Activated CD4-positive, alpha-beta T cell treated with anti-CD3 and anti-CD28 coated beads, Interleukin-2, amount 10 ng/mL, durations not matched to agents 24 days and 14 days (primary cell): ENCODE data around the gene MAGI2. TPM values are rescaled to one million over a fixed set of nuclear protein-coding genes. Genes with fewer than 3 reads are reported as not detected.

ENCODE experiments used
- DNase-seq: peaks from one replicate; pipeline ENCODE4 v3.0.0; 2022
- H3K27ac Mint-ChIP-seq: one replicate; pipeline ENCODE4 v1.8.0; 2022; ENCODE audit warnings: mild to moderate bottlenecking, mixed read lengths
- H3K27me3 Mint-ChIP-seq: one replicate; pipeline ENCODE4 v1.8.0; 2022; ENCODE audit warnings: mixed read lengths
- H3K36me3 Mint-ChIP-seq: one replicate; pipeline ENCODE4 v1.8.0; 2022; ENCODE audit warnings: low read depth, mild to moderate bottlenecking, mixed read lengths
- H3K4me1 Mint-ChIP-seq: one replicate; pipeline ENCODE4 v1.8.0; 2021; ENCODE audit warnings: mixed read lengths
- H3K4me3 Mint-ChIP-seq: one replicate; pipeline ENCODE4 v1.8.0; 2022; ENCODE audit warnings: mild to moderate bottlenecking, moderate library complexity, mixed read lengths
- H3K9me3 Mint-ChIP-seq: one replicate; pipeline ENCODE4 v1.8.0; 2021; ENCODE audit warnings: mixed read lengths
- intact Hi-C: fragments of 100-400 bp; cut with micrococcal nuclease; formaldehyde crosslinking; loops from one replicate; pipeline ENCODE4 v1.15.1; 2023
- total RNA-seq: library from RNA; stranded (reverse); gene quantifications from 2 replicates; pipeline ENCODE4 v1.2.3, GENCODE V29; 2022

The MAGI2 gene
- total RNA-seq, 1 donor from 2014 or later, result 0.12 TPM

DNA sequence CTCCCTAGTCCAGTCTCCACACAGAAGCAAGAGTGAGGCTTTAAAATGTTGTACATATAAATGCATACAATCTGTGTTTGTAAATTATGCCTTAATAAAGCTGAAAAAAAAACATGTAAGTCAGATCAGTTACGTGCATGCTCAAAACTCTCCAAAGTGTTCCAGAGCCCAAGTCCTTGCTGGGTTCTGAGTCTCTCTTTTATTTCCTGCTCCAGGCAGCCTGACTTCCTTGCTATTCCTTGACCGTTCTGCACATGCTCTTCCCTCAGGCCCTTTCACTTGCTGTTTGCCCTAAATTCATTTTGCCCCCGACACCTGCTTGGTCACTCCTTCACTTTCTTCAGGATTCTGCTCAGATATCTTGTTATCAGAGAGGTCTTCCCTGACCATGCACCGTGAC, 884.8 kb downstream of the MAGI2 start:
- no peak for DNase-seq
- H3K4me3 Mint-ChIP-seq, result no peak overlapping the region
- intact Hi-C loops, result no loop called here
- H3K9me3 Mint-ChIP-seq, result no peaks in the 10 kb centered on the region
- no peaks in the 10 kb centered on the region for H3K36me3 Mint-ChIP-seq
- H3K27ac Mint-ChIP-seq, result no peak overlapping the region
- H3K4me1 Mint-ChIP-seq, result no peaks in the 10 kb centered on the region
- no peaks in the 10 kb centered on the region for H3K27me3 Mint-ChIP-seq

DNA sequence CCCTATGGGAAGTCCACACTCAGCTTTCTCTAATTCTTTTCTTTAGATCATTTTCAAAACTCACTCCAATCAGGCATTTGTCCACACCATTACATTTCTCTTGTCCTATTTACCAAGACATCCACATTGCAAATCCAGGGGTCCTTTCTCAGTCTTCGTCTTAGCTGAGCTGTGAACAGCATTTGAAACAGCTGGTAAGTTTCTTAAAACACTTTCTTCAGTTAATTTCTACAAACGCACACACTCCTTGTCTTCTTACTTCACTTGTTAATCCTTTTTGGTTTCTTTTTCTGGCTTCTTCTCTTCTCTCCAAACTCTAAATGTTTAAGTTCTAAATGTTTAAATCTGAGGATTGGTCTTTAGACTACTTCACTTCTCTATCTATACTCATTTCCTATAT, 885.6 kb downstream of the MAGI2 start:
- Mint-ChIP-seq H3K9me3 (no peaks in the 10 kb centered on the region), H3K4me3 (no peak overlapping the region), H3K4me1 (no peaks in the 10 kb centered on the region), H3K27ac (no peak overlapping the region), H3K27me3 (no peaks in the 10 kb centered on the region), H3K36me3 (no peaks in the 10 kb centered on the region)
- intact Hi-C loops, result no loop called here
- DNase-seq, result no peak

DNA sequence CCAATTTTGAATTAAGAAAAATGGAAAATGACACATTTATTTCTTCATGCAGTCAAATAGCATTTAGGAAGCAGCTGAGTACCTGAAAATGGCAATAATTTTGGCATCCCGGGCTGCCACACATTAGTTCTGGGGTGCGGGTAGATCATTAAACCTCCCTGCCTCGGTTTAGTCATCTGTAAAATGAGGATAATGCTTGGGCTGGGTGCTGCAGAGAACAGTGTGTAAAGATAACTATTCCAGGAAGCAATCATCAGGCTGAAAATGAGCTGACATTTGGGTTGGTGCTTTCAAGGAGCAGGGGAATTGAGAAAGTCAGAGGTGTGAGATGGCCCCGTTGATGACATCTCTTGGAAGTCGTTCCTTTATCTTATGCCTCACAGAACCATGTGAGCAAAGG, 887.7 kb downstream of the MAGI2 start:
- Mint-ChIP-seq H3K4me3 (no peak overlapping the region), H3K27me3 (no peaks in the 10 kb centered on the region), H3K4me1 (no peaks in the 10 kb centered on the region), H3K9me3 (no peaks in the 10 kb centered on the region), H3K27ac (no peak overlapping the region), H3K36me3 (no peaks in the 10 kb centered on the region)
- DNase-seq, result no peak
- intact Hi-C loops, result no loop called here

DNA sequence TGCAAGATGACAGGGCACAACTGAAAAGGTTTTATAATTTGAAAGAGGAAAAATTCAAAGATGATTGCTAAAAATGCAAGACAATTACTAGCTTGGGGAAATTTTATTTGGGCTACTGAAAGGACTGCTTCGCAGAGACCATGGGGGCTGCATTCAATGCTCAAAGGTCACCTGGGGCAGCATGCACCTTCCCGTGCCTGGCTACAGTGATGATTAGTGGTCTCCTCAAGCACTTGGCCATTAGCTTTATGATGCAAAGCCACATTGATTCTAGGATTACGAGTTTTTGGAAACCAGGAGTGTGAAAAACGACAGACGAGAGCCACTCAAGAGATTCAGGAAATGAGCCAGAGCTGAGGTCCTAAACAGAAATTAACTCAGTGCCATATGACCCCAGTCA, 890.3 kb downstream of the MAGI2 start:
- Mint-ChIP-seq H3K27me3 (no peaks in the 10 kb centered on the region), H3K9me3 (no peaks in the 10 kb centered on the region), H3K4me1 (no peaks in the 10 kb centered on the region), H3K4me3 (no peak overlapping the region), H3K36me3 (no peaks in the 10 kb centered on the region), H3K27ac (no peak overlapping the region)
- no peak for DNase-seq
- intact Hi-C loops, result no loop called here

DNA sequence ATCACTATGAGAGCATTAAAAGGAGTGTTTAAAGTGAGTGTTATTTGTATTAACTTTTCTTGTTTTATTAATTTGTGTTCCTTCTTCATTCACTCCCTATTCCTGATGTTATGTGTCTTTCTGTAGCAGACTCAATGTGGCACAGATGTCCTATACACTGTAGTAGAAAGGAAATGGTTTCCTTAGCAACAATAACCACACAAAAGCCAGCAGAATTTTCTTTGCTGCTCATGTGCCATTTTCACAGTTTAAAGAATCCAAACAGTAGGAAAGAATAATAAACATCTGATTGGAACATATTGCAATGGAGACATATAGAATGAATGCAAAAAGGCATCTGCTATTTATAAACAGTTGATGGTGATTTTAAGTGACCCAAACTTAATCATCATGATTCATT, 891.3 kb downstream of the MAGI2 start:
- H3K27ac Mint-ChIP-seq, result no peak overlapping the region
- H3K27me3 Mint-ChIP-seq, result no peaks in the 10 kb centered on the region
- intact Hi-C loops, result no loop called here
- H3K36me3 Mint-ChIP-seq, result no peaks in the 10 kb centered on the region
- no peak overlapping the region for H3K4me3 Mint-ChIP-seq
- H3K9me3 Mint-ChIP-seq, result no peaks in the 10 kb centered on the region
- no peak for DNase-seq
- H3K4me1 Mint-ChIP-seq, result no peaks in the 10 kb centered on the region

DNA sequence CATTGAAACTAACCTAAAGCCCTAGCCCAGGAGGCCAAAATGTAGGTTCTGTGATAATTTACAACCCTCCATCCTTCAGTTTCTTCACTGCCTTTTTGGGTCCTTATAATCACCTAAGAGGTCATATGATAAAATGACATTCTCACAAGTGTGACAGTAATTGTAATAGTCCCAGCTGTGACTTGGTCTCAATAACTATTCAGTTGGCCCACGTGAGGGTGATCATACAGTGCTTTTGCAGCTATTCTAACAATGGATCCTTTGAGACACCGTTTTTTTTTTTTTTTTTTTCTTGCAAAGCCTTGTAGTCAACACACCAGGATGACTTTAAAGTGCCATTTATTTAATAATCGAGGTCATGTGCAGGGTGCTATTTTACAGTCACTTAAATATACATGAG, 894.9 kb downstream of the MAGI2 start:
- intact Hi-C loops, result no loop called here
- no peak overlapping the region for H3K27ac Mint-ChIP-seq
- H3K4me3 Mint-ChIP-seq, result no peak overlapping the region
- H3K4me1 Mint-ChIP-seq, result no peaks in the 10 kb centered on the region
- DNase-seq, result no peak
- no peaks in the 10 kb centered on the region for H3K36me3 Mint-ChIP-seq
- H3K9me3 Mint-ChIP-seq, result no peaks in the 10 kb centered on the region
- no peaks in the 10 kb centered on the region for H3K27me3 Mint-ChIP-seq

DNA sequence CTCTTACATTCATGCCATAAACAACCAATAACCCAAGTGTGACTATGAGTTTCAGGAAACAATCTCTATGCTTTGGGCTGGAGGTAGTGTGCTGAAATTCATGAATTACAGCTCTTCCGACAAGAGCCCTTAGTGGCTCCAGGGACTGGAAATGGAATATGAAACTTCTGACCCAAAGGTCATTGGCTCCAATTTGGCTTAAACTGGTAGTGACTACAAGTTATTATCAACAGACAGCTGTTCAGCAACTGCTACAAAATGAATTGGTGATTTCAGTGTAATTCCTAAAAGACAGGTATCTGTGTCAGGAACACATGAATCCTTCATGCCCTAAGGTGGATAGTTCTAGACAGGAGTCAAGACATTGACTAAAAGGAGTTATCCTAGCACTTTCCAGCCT, 909.5 kb downstream of the MAGI2 start:
- H3K9me3 Mint-ChIP-seq, result no peaks in the 10 kb centered on the region
- H3K4me1 Mint-ChIP-seq, result no peaks in the 10 kb centered on the region
- no peaks in the 10 kb centered on the region for H3K36me3 Mint-ChIP-seq
- no peak for DNase-seq
- H3K27me3 Mint-ChIP-seq, result no peaks in the 10 kb centered on the region
- H3K4me3 Mint-ChIP-seq, result no peak overlapping the region
- no peak overlapping the region for H3K27ac Mint-ChIP-seq
- intact Hi-C loops, result no loop called here

DNA sequence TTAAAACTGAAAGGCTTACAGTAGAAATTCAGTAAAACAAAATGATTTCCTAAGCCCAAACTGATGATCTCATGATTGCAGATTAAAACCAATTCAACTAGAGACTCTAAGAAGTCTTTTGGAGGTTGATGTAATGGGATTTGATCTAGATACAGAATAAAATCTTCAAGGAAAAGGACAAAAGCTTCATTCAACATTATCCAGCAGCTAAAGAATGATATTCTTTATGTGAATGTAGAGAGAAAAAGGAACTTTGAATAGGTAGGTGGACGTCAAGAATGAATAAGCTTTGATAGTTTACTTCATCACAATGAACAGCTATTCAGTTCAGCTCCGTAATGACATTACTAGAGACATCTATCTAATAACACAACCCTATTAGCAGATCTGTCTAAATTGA, 910.5 kb downstream of the MAGI2 start:
- H3K27me3 Mint-ChIP-seq, result no peaks in the 10 kb centered on the region
- no peak overlapping the region for H3K4me3 Mint-ChIP-seq
- H3K4me1 Mint-ChIP-seq, result no peaks in the 10 kb centered on the region
- H3K27ac Mint-ChIP-seq, result no peak overlapping the region
- no peaks in the 10 kb centered on the region for H3K36me3 Mint-ChIP-seq
- intact Hi-C loops, result no loop called here
- H3K9me3 Mint-ChIP-seq, result no peaks in the 10 kb centered on the region
- DNase-seq, result no peak

DNA sequence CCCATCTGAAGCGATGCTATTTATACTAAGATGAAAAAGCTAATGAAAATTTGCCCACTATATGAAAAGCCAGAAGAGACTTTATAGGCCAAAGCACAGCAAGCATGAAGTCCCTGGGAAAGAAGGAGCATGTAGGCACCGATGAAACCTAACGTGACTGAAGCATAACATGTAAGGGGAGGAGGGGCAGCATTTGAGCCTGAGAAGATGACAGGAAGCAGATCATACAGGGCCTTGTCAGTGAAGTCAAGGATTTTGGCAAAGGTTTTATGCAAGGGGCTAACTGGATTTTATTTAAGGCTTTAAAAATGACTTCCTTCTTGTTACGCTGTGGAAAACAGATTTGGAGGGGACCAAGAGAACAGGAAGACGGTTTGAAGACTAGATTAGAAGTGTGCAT, 910.9 kb downstream of the MAGI2 start:
- Mint-ChIP-seq H3K9me3 (no peaks in the 10 kb centered on the region), H3K27me3 (no peaks in the 10 kb centered on the region), H3K36me3 (no peaks in the 10 kb centered on the region), H3K27ac (no peak overlapping the region), H3K4me3 (no peak overlapping the region), H3K4me1 (no peaks in the 10 kb centered on the region)
- no peak for DNase-seq
- intact Hi-C loops, result no loop called here

DNA sequence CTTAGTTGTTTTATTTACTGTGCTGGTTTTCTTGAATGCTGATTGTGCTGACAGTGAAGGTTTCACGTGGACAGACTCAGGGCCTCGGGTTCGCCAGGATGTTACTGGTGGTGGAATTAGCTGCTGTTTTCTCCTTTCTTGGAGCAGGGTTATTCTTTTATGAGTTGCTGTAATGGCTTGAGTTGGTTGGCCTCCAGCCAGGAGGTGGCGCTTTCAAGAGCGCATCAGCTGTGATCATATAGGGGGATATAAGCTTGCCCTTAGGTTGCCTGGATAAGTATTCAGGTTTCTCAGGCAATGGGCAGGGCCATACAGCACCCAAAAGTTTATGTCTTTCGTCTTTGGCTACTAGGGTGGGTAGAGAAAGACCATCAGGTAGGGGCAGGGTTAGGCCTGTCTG, 913.6 kb downstream of the MAGI2 start:
- Mint-ChIP-seq H3K4me1 (no peaks in the 10 kb centered on the region), H3K27ac (no peak overlapping the region)
- intact Hi-C loops, result no loop called here

DNA sequence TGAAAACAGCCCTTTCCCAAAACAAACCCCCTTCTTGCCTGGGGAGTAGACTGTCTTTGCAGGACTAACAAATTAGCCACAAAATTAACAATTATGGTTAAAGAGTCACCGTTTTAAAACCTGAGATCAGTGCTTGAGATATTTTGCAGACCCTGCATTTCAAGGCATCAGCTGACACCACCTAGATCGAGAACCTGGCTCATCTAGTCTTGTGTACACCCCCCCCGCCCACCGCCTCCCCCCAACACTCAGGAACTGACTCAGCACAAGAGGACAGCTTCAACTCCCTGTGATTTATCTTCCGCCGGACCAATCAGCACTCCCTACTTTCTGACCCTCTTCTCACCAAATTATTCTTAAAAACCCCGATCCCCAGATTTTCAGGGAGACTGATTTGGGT, 917.8 kb downstream of the MAGI2 start:
- H3K27ac Mint-ChIP-seq, result no peak overlapping the region
- H3K27me3 Mint-ChIP-seq, result no peaks in the 10 kb centered on the region
- intact Hi-C loops, result no loop called here
- no peaks in the 10 kb centered on the region for H3K36me3 Mint-ChIP-seq
- peaks cover 4% of the 10 kb centered on the region for H3K9me3 Mint-ChIP-seq
- H3K4me1 Mint-ChIP-seq, result no peaks in the 10 kb centered on the region
- no peak overlapping the region for H3K4me3 Mint-ChIP-seq
- no peak for DNase-seq

More for the DNA sequence above, 913.6 kb downstream of the MAGI2 start:
- Mint-ChIP-seq H3K4me3 (no peak overlapping the region), H3K27me3 (no peaks in the 10 kb centered on the region), H3K36me3 (no peaks in the 10 kb centered on the region), H3K9me3 (no peaks in the 10 kb centered on the region)
- no peak for DNase-seq

DNA sequence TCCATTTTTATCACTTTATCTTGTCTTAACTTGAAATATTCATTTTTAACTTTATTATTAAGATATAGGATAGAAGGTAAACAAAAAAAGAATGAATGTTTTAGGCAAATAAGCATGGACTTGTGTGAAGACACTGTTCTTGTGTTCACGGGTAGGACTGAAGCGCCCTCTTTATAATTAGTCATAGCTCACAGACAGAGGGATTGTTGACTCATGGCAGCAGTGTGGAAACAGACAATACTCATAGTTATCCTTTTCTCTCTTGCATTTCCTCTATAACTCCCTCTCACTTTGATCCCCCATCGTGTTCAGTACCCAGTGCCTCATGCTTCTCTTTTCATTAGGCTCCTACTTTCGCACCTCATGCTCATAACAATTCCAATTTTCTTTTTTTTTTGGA, 923.1 kb downstream of the MAGI2 start:
- no peaks in the 10 kb centered on the region for H3K27me3 Mint-ChIP-seq
- no peak for DNase-seq
- no peaks in the 10 kb centered on the region for H3K36me3 Mint-ChIP-seq
- no peak overlapping the region for H3K4me3 Mint-ChIP-seq
- intact Hi-C loops, result no loop called here
- peaks cover 4% of the 10 kb centered on the region for H3K9me3 Mint-ChIP-seq
- no peak overlapping the region for H3K27ac Mint-ChIP-seq
- no peaks in the 10 kb centered on the region for H3K4me1 Mint-ChIP-seq

DNA sequence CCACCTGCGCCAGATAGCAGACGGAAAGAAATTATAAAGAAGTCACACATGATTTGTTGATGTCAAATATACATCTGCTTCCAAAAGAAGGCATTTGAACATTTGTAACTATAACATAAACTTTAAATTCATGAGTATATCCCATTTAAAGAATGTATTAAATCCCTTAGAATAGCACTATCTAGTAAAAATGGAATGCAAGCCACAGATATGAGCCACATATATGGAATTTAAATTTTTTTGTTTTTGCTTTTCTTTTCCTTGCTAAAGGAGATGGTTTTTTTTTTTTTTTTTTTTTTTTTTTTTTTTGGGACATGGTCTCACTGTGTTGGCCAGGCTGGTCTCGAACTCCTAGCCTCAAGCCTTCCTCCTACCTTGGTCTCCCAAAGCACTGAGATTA, 924.1 kb downstream of the MAGI2 start:
- peaks cover 4% of the 10 kb centered on the region for H3K9me3 Mint-ChIP-seq
- H3K27me3 Mint-ChIP-seq, result no peaks in the 10 kb centered on the region
- no peak overlapping the region for H3K27ac Mint-ChIP-seq
- H3K4me1 Mint-ChIP-seq, result no peaks in the 10 kb centered on the region
- DNase-seq, result no peak
- intact Hi-C loops, result no loop called here
- no peaks in the 10 kb centered on the region for H3K36me3 Mint-ChIP-seq
- no peak overlapping the region for H3K4me3 Mint-ChIP-seq

DNA sequence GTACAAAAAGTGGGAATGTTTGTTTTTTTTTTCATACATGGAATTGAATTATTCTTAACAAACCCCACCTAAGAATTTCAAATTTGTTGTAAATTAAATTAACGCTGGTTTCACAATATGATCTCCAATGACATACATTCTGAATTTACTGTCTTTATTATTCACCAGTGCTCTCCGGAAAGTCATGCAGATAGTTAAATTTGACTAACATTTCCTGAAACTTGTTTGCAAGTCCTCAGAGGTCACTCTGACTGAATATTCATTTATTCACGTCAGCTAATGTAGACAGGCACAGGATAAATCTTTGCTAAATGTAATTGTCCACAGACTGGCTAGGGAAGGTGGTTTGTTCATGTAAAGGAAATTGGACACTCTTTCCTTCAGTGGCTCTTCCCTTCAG, 924.5 kb downstream of the MAGI2 start:
- DNase-seq, result no peak
- Mint-ChIP-seq H3K4me3 (no peak overlapping the region), H3K4me1 (no peaks in the 10 kb centered on the region), H3K27me3 (no peaks in the 10 kb centered on the region), H3K36me3 (no peaks in the 10 kb centered on the region), H3K9me3 (peaks cover 4% of the 10 kb centered on the region), H3K27ac (no peak overlapping the region)
- intact Hi-C loops, result no loop called here

DNA sequence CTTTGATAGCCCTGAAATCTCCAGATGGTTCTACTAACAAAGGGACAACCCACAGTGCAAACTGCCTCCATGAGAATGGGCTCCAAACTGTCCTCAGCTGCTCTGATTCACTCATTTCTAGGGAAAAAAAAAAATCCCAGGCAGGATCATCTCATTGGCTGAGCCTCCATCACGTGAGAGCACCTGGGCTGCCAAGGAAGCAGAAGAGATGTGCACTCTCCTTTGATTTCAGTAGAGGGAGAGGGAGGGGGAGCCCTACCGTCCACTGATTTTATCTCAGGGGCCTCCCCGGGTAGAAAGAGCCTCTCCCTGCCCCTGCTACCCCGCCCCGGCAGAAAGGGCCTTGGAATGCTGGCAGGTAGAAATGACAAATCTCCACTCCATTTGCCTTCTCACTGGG, 929.5 kb downstream of the MAGI2 start:
- intact Hi-C loops, result no loop called here
- no peak overlapping the region for H3K4me3 Mint-ChIP-seq
- no peaks in the 10 kb centered on the region for H3K27me3 Mint-ChIP-seq
- DNase-seq, result no peak
- no peaks in the 10 kb centered on the region for H3K36me3 Mint-ChIP-seq
- no peaks in the 10 kb centered on the region for H3K9me3 Mint-ChIP-seq
- H3K4me1 Mint-ChIP-seq, result no peaks in the 10 kb centered on the region
- no peak overlapping the region for H3K27ac Mint-ChIP-seq

DNA sequence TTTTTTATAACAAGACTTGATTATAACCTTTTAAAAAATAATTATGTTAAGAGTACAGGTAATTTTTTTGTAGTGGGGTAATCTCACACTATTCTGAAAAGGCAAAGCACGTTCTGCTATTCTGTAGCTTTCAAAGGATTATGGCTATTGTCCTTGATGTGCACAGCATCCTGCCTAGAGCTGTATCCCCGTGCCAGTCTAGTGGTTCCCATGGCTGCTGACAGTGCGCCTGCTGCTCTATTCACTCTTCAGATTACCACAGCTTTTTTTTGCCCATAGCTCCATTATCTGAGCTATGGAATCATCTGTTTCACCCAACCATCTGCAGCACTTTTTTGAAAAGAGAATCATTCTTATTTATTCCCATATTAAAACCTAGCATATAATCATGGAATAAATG, 931.5 kb downstream of the MAGI2 start:
- H3K4me3 Mint-ChIP-seq, result no peak overlapping the region
- no peaks in the 10 kb centered on the region for H3K4me1 Mint-ChIP-seq
- DNase-seq, result no peak
- H3K9me3 Mint-ChIP-seq, result no peaks in the 10 kb centered on the region
- no peak overlapping the region for H3K27ac Mint-ChIP-seq
- H3K36me3 Mint-ChIP-seq, result no peaks in the 10 kb centered on the region
- H3K27me3 Mint-ChIP-seq, result no peaks in the 10 kb centered on the region
- intact Hi-C loops, result no loop called here
